Stimulated activated naive CD8-positive, alpha-beta T cell treated with anti-CD3 and anti-CD28 coated beads, Interleukin-15, amount 100 ng/mL, for 72 hours (primary cell): ENCODE measurements around the gene RNF144B.

Experiments
- ATAC-seq: fragments of 150-1000 bp; cut with Tn5 transposase; 2 replicates; pipeline ENCODE4 v1.10.0; 2021; ENCODE audit warnings: mild to moderate bottlenecking, moderate library complexity
- DNase-seq, 2 donors: peaks; one replicate each; pipeline ENCODE4 v3.0.0; 2021 to 2022
- H3K27ac Mint-ChIP-seq, 2 donors: one replicate each; pipeline ENCODE4 v1.8.0; 2022; ENCODE audit warnings: mild to moderate bottlenecking in 2 of 2, mixed read lengths in 2 of 2, moderate library complexity in 2 of 2
- H3K27me3 Mint-ChIP-seq: one replicate; pipeline ENCODE4 v1.8.0; 2022; ENCODE audit warnings: mixed read lengths
- H3K4me1 Mint-ChIP-seq: one replicate; pipeline ENCODE4 v1.8.0; 2022; ENCODE audit warnings: mild to moderate bottlenecking, mixed read lengths
- H3K4me3 Mint-ChIP-seq, 2 donors: one replicate each; pipeline ENCODE4 v1.8.0; 2022; ENCODE audit warnings: mild to moderate bottlenecking in 2 of 2, mixed read lengths in 2 of 2, moderate library complexity in 1 of 2
- H3K9me3 Mint-ChIP-seq, 2 donors: one replicate each; pipeline ENCODE4 v1.8.0; 2022; ENCODE audit warnings: mixed read lengths in 2 of 2

RNF144B gene

GRCh38 chr6:18493925-18494324, 106.8 kb downstream of the RNF144B start:
- H3K4me1 Mint-ChIP-seq: peaks cover 7% of the 10 kb centered on the region
- no peaks in the 10 kb centered on the region for H3K9me3 Mint-ChIP-seq
- ATAC-seq (no peak), DNase-seq (no peak)
- no peak overlapping the region for H3K4me3 Mint-ChIP-seq
- H3K27ac Mint-ChIP-seq: no peak overlapping the region
- peaks cover 20% of the 10 kb centered on the region for H3K27me3 Mint-ChIP-seq

- no peak for ATAC-seq
- peaks cover 5% of the 10 kb centered on the region for H3K4me1 Mint-ChIP-seq
- no peaks in the 10 kb centered on the region for H3K9me3 Mint-ChIP-seq
- peaks cover 15% of the 10 kb centered on the region for H3K27me3 Mint-ChIP-seq
- H3K4me3 Mint-ChIP-seq: no peak overlapping the region
- H3K27ac Mint-ChIP-seq: no peak overlapping the region
- DNase-seq: no peak
These were observed 108.1 kb downstream of the RNF144B start for GRCh38 chr6:18495236-18495635.

GRCh38 chr6:18496462-18496861, 109.3 kb downstream of the RNF144B start:
- Mint-ChIP-seq H3K27me3 (peaks cover 9% of the 10 kb centered on the region), H3K4me3 (no peak overlapping the region), H3K4me1 (peaks cover 4% of the 10 kb centered on the region), H3K27ac (no peak overlapping the region), H3K9me3 (no peaks in the 10 kb centered on the region)
- ATAC-seq: no peak
- no peak for DNase-seq

- ATAC-seq: no peak
- Mint-ChIP-seq H3K4me3 (no peak overlapping the region), H3K4me1 (peaks cover 8% of the 10 kb centered on the region), H3K27me3 (peaks cover 9% of the 10 kb centered on the region), H3K27ac (peak overlapping the region in 1 of 2 donors; percentile 35), H3K9me3 (no peaks in the 10 kb centered on the region)
- DNase-seq: no peak
These were observed 109.9 kb downstream of the RNF144B start for GRCh38 chr6:18497006-18497405.

- Mint-ChIP-seq H3K27me3 (peaks cover 9% of the 10 kb centered on the region), H3K4me1 (peaks cover 10% of the 10 kb centered on the region), H3K27ac (no peak overlapping the region), H3K4me3 (no peak overlapping the region), H3K9me3 (no peaks in the 10 kb centered on the region)
- ATAC-seq (no peak), DNase-seq (no peak)
These were observed 111.3 kb downstream of the RNF144B start for GRCh38 chr6:18498408-18498807.

GRCh38 chr6:18500921-18501662, 113.9 kb downstream of the RNF144B start:
- peaks cover 9% of the 10 kb centered on the region for H3K27me3 Mint-ChIP-seq
- ATAC-seq: peak; percentile 22

GRCh38 chr6:18501663-18502013, 114.5 kb downstream of the RNF144B start:
- ATAC-seq (peak; percentile 76), DNase-seq (no peak)
- H3K9me3 Mint-ChIP-seq: no peaks in the 10 kb centered on the region
- peak overlapping the region in 1 of 2 donors; percentile 59 for H3K4me3 Mint-ChIP-seq
- H3K27ac Mint-ChIP-seq: peak overlapping the region in 1 of 2 donors; percentile 65
- H3K4me1 Mint-ChIP-seq: peaks cover 10% of the 10 kb centered on the region
- H3K27me3 Mint-ChIP-seq: peaks cover 9% of the 10 kb centered on the region

More at GRCh38 chr6:18500921-18501662, 113.9 kb downstream of the RNF144B start:
- no peaks in the 10 kb centered on the region for H3K9me3 Mint-ChIP-seq
- H3K27ac Mint-ChIP-seq: peak overlapping the region in 1 of 2 donors; percentile 65
- peak overlapping the region in 1 of 2 donors; percentile 59 for H3K4me3 Mint-ChIP-seq
- peaks cover 10% of the 10 kb centered on the region for H3K4me1 Mint-ChIP-seq
- no peak for DNase-seq

- H3K4me3 Mint-ChIP-seq: no peak overlapping the region
- H3K27ac Mint-ChIP-seq: no peak overlapping the region
- DNase-seq (no peak), ATAC-seq (no peak)
- H3K27me3 Mint-ChIP-seq: no peaks in the 10 kb centered on the region
- peaks cover 10% of the 10 kb centered on the region for H3K4me1 Mint-ChIP-seq
- H3K9me3 Mint-ChIP-seq: no peaks in the 10 kb centered on the region
These were observed 116.0 kb downstream of the RNF144B start for GRCh38 chr6:18503206-18503592.

GRCh38 chr6:18503593-18504231, 116.6 kb downstream of the RNF144B start:
- Mint-ChIP-seq H3K4me1 (peaks cover 10% of the 10 kb centered on the region), H3K9me3 (no peaks in the 10 kb centered on the region), H3K27me3 (no peaks in the 10 kb centered on the region), H3K27ac (no peak overlapping the region), H3K4me3 (no peak overlapping the region)
- peak in 1 of 2 donors; percentile 37 for DNase-seq
- ATAC-seq: peak; percentile 66

- DNase-seq (no peak), ATAC-seq (no peak)
- no peak overlapping the region for H3K4me3 Mint-ChIP-seq
- no peak overlapping the region for H3K27ac Mint-ChIP-seq
- no peaks in the 10 kb centered on the region for H3K27me3 Mint-ChIP-seq
- peaks cover 10% of the 10 kb centered on the region for H3K4me1 Mint-ChIP-seq
- H3K9me3 Mint-ChIP-seq: no peaks in the 10 kb centered on the region
These were observed 117.1 kb downstream of the RNF144B start for GRCh38 chr6:18504232-18504596.

- Mint-ChIP-seq H3K4me1 (peaks cover 18% of the 10 kb centered on the region), H3K9me3 (no peaks in the 10 kb centered on the region), H3K4me3 (no peak overlapping the region), H3K27me3 (peaks cover 7% of the 10 kb centered on the region), H3K27ac (no peak overlapping the region)
- no peak for DNase-seq
- ATAC-seq: no peak
These were observed 119.3 kb downstream of the RNF144B start for GRCh38 chr6:18506382-18507017.

GRCh38 chr6:18507018-18507415, 119.9 kb downstream of the RNF144B start:
- DNase-seq (no peak), ATAC-seq (no peak)
- Mint-ChIP-seq H3K4me1 (peaks cover 13% of the 10 kb centered on the region), H3K27ac (no peak overlapping the region), H3K27me3 (peaks cover 7% of the 10 kb centered on the region), H3K9me3 (no peaks in the 10 kb centered on the region), H3K4me3 (no peak overlapping the region)

GRCh38 chr6:18507561-18507960, 120.4 kb downstream of the RNF144B start:
- Mint-ChIP-seq H3K27ac (no peak overlapping the region), H3K27me3 (peaks cover 7% of the 10 kb centered on the region), H3K4me1 (peaks cover 13% of the 10 kb centered on the region), H3K9me3 (no peaks in the 10 kb centered on the region), H3K4me3 (no peak overlapping the region)
- ATAC-seq (no peak), DNase-seq (no peak)

- H3K27ac Mint-ChIP-seq: peak overlapping the region in 1 of 2 donors; percentile 60
- H3K4me3 Mint-ChIP-seq: no peak overlapping the region
- H3K27me3 Mint-ChIP-seq: peaks cover 16% of the 10 kb centered on the region
- DNase-seq: no peak
- no peak for ATAC-seq
- H3K9me3 Mint-ChIP-seq: no peaks in the 10 kb centered on the region
- peaks cover 27% of the 10 kb centered on the region for H3K4me1 Mint-ChIP-seq
These were observed 122.9 kb downstream of the RNF144B start for GRCh38 chr6:18509871-18510643.

- ATAC-seq: no peak
- Mint-ChIP-seq H3K27ac (no peak overlapping the region), H3K4me1 (peaks cover 27% of the 10 kb centered on the region), H3K27me3 (peaks cover 17% of the 10 kb centered on the region), H3K9me3 (no peaks in the 10 kb centered on the region), H3K4me3 (no peak overlapping the region)
- no peak for DNase-seq
These were observed 123.5 kb downstream of the RNF144B start for GRCh38 chr6:18510644-18511033.
